Measurements from ENCODE around the gene SIN3B.

The SIN3B gene

DNA sequence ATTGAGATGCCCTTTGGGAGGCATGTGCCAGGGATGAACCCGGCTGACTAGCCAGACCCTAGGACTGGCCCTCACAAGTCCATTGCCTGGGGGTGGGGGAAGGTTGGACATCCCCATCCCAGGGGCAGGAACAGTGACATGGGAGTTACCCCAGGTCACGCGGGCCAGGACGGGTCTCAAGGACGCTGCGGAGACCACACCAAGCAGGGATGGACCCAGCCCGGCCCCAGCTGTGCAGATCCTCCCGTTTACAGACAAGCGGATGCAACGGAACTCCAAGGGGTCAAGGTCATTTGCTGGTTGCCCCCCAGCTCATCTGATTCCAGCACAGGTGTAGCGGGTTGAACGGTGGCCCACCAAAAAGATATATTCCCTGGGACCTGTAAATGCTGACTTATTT, 79.6 kb downstream of the SIN3B start:
- no peak for DNase-seq (ENCODE audit: low read depth in 2 of 2, low spot score in 1 of 2)

- DNase-seq (ENCODE audit: low read depth in 2 of 2, low spot score in 1 of 2): no peak
These were observed 81.8 kb downstream of the SIN3B start for GRCh38 chr19:16911046-16911445.

GRCh38 chr19:16912780-16913179, 83.6 kb downstream of the SIN3B start:
- no peak for DNase-seq (ENCODE audit: low read depth in 2 of 2, low spot score in 1 of 2)

DNA sequence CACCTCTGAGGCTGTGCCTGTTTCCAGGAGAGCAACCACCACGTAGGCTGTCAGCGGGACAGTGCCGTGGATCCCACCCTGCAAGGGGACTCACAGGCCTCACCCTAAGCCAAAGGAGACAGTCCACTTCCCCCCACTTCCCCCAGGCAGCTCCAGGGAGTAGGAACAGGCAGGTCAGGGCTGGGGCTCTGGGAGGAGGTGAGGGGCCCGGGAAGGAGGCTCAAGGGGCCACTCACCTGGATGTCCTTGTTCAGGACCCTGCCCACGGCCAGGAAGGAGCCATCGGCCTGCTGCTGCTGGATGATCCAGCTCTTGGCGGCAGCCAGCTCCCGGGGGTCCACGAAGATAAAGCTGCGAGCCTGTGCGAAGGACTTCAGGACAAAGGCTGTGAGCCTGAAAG, 85.2 kb downstream of the SIN3B start:
- DNase-seq (ENCODE audit: low read depth in 2 of 2, low spot score in 1 of 2): no peak

DNA sequence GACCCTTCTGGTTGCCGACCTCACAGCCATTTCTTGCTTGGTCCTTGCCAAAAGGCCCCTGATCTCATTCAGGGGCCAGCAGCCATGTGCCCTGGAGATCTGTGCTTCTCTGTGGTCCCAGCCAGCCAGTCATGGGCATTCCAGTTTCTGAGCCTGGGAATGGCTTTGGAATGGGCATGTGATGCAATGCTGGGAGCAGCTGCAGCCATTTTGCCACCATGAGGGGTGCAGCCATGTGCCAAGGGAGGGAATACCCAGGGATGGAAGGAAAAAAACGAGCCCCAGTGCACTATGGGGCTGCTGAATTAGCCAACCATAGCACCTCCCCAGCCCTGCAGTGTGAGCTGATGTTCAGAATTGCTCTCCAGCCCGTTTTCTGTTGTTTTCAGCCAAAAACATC, 85.9 kb downstream of the SIN3B start:
- no peak for DNase-seq (ENCODE audit: low read depth in 2 of 2, low spot score in 1 of 2)

DNA sequence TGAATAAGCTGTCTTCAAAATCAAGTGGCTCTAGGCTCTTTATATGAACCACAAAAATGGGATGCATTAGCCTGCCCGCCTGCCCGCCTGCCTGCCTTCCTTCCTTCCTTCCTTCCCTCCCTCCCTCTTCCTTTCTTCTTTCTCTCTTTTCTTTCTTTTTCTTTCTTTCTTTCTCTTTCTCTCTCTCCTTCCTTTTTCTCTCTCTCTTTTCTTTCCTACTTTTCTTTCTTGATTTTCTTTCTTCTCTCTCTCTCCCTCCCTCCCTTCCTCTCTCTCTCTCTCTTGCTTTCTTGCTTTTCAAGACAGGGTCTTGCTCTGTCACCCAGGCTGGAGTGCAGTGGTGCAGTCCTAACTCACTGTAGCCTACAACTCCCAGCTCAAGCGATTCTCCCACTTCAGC, 86.5 kb downstream of the SIN3B start:
- DNase-seq (ENCODE audit: low read depth in 2 of 2, low spot score in 1 of 2): no peak

DNA sequence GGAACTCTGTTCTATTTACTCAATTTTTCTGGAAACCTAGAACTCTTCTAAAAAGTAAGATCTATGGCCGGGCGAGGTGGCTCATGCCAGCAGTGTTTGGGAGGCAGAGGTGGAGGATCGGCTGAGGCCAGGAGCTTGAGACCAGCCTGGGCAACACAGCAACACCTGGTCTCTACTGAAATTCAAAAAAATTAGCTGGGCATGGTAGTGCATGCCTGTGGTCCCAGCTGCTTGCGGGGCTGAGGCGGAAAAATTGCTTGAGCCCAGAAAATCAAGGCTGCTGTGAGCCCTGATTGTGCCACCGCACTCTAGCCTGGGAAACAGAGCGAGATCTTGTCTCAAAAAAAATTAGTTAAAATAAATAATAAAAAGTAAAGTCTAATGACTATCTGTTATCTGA, 88.2 kb downstream of the SIN3B start:
- DNase-seq (ENCODE audit: low read depth in 2 of 2, low spot score in 1 of 2): no peak

- DNase-seq (ENCODE audit: low read depth in 2 of 2, low spot score in 1 of 2): no peak
These were observed 90.3 kb downstream of the SIN3B start for GRCh38 chr19:16919496-16919895.

DNA sequence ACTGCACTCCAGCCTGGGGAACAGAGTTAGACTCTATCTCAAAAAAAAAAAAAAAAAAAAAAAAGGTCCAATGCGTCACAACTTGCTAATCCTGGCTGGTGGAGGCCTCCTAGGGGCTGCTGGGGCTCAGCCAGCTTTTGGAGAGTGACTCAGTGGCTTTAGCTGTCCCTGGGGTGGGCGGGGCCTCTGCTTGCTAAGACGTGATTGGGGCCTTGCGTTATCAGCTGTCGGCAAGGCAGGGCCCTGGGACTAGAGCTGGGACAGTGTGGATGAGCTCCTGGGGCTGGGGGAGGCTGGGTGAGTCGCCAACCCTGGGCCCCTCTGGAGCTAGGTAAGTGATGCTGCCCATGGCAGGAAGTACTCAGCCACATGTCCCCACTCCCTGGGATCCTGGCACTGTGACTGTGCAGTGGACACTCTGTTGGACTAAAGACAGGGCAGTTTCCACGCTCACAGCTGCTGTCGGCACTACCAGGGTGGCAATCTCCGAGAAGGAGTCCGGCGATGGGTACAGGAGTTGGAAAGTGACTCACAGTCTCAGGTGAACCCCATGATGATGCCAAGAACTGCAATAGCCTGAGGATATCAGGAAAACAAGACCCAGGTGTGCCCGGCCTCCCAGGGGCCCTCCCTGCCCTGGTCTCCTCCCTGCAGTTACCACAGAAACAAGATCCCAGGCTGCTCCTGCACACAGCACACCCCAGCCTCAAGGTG, 91.8 kb downstream of the SIN3B start:
- no peak for DNase-seq (ENCODE audit: low read depth in 2 of 2, low spot score in 1 of 2)

GRCh38 chr19:16921766-16922591, 92.8 kb downstream of the SIN3B start:
- DNase-seq (ENCODE audit: low read depth in 2 of 2, low spot score in 1 of 2): no peak

DNA sequence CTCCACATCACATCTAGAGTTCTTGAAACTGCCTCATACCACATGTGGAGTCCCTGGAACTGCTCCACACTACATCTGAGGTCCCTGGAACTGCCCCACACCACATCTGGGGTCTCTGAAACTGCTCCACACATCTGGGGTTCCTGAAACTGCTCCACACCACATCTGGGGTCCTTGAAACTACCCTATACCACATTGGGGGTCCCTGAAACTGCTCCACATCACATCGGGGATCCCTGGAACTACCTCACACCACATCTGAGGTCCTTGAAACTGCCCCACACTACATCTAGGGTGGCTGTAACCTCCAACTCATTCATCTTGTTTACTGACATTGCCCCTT, 93.4 kb downstream of the SIN3B start:
- DNase-seq (ENCODE audit: low read depth in 2 of 2, low spot score in 1 of 2): no peak

- no peak for DNase-seq (ENCODE audit: low read depth in 2 of 2, low spot score in 1 of 2)
These were observed 93.8 kb downstream of the SIN3B start for GRCh38 chr19:16922949-16923348.

- DNase-seq (ENCODE audit: low read depth in 2 of 2, low spot score in 1 of 2): no peak
These were observed 98.7 kb downstream of the SIN3B start for GRCh38 chr19:16927883-16928282.

- no peak for DNase-seq (ENCODE audit: low read depth in 2 of 2, low spot score in 1 of 2)
These were observed 99.2 kb downstream of the SIN3B start for GRCh38 chr19:16928351-16928750.

GRCh38 chr19:16928916-16929315, 99.7 kb downstream of the SIN3B start:
- no peak for DNase-seq (ENCODE audit: low read depth in 2 of 2, low spot score in 1 of 2)

Data from stimulated activated CD8-positive, alpha-beta memory T cell treated with anti-CD3 and anti-CD28 coated beads, Interleukin-4, amount 100 ng/mL, for 4 hours (primary cell).